ENCODE data around the gene UBR3. TPM values are rescaled to one million over a fixed set of nuclear protein-coding genes. Genes with fewer than 3 reads are reported as not detected.

UBR3 gene
- total RNA-seq, 6 donors from 2014 or later, result 27.8 to 126 (median 44.7) TPM

GRCh38 chr2:170056900-170057299 is 229.6 kb downstream of the UBR3 start:
- no peaks in the 10 kb centered on the region for H3K9me3 ChIP-seq
- peaks cover 3 to 45% (median 7%) of the 10 kb centered on the region in 4 donors for H3K36me3 ChIP-seq
- peaks cover 0 to 4% (median 0%) of the 10 kb centered on the region in 4 donors for H3K4me1 ChIP-seq
- no peak overlapping the region for H3K27ac ChIP-seq
- TF ChIP-seq CTCF (IDR thresholded peaks at IDR 0.05) (no peak), EP300 (IDR thresholded peaks at IDR 0.05) (no peak), POLR2A (IDR thresholded peaks at IDR 0.05) (no peak), POLR2AphosphoS5 (IDR thresholded peaks at IDR 0.05) (no peak)
- no peak for DNase-seq
- ATAC-seq (ENCODE audit: low FRiP score in 2 of 2), result no peak
- WGBS, 2 donors, result 91 to 92% methylated on average over 1 of the region's 1 CpG
- H3K4me3 ChIP-seq, result no peak overlapping the region
- no peaks in the 10 kb centered on the region for H3K27me3 ChIP-seq

GRCh38 chr2:170063456-170064235 is 236.4 kb downstream of the UBR3 start:
- Histone ChIP-seq H3K4me1 (no peaks in the 10 kb centered on the region), H3K27ac (no peak overlapping the region), H3K9me3 (no peaks in the 10 kb centered on the region), H3K27me3 (no peaks in the 10 kb centered on the region), H3K4me3 (no peak overlapping the region), H3K36me3 (peaks cover 3 to 37% (median 10%) of the 10 kb centered on the region in 4 donors)
- 90 to 95% methylated on average over 2 of the region's 2 CpGs for WGBS, 2 donors
- TF ChIP-seq POLR2A (IDR thresholded peaks at IDR 0.05) (no peak), CTCF (IDR thresholded peaks at IDR 0.05) (no peak), POLR2AphosphoS5 (IDR thresholded peaks at IDR 0.05) (no peak), EP300 (IDR thresholded peaks at IDR 0.05) (no peak)
- ATAC-seq (ENCODE audit: low FRiP score in 2 of 2), result no peak
- DNase-seq, result no peak

- TF ChIP-seq EP300 (IDR thresholded peaks at IDR 0.05) (no peak), POLR2AphosphoS5 (IDR thresholded peaks at IDR 0.05) (no peak), POLR2A (IDR thresholded peaks at IDR 0.05) (no peak), CTCF (IDR thresholded peaks at IDR 0.05) (no peak)
- DNase-seq (no peak), ATAC-seq (ENCODE audit: low FRiP score in 2 of 2) (no peak)
- Histone ChIP-seq H3K4me3 (no peak overlapping the region), H3K27me3 (no peaks in the 10 kb centered on the region), H3K27ac (no peak overlapping the region), H3K4me1 (peaks cover 0 to 13% (median 4%) of the 10 kb centered on the region in 4 donors), H3K36me3 (peaks cover 0 to 28% (median 4%) of the 10 kb centered on the region in 4 donors), H3K9me3 (no peaks in the 10 kb centered on the region)
- 97 to 98% methylated on average over 2 of the region's 2 CpGs for WGBS, 2 donors
Measured at GRCh38 chr2:170070778-170071177, 243.5 kb downstream of the UBR3 start.

GRCh38 chr2:170073288-170073687 is 246.0 kb downstream of the UBR3 start:
- no peaks in the 10 kb centered on the region for H3K9me3 ChIP-seq
- peaks cover 0 to 22% (median 0%) of the 10 kb centered on the region in 4 donors for H3K36me3 ChIP-seq
- no peak for TF ChIP-seq POLR2AphosphoS5 (IDR thresholded peaks at IDR 0.05)
- no peak for TF ChIP-seq POLR2A (IDR thresholded peaks at IDR 0.05)
- no peak for TF ChIP-seq EP300 (IDR thresholded peaks at IDR 0.05)
- TF ChIP-seq CTCF (IDR thresholded peaks at IDR 0.05), result no peak
- DNase-seq (no peak), ATAC-seq (ENCODE audit: low FRiP score in 2 of 2) (no peak)
- no peak overlapping the region for H3K4me3 ChIP-seq
- no peaks in the 10 kb centered on the region for H3K27me3 ChIP-seq
- peak overlapping the region in 1 of 4 donors; percentile 42 for H3K27ac ChIP-seq
- H3K4me1 ChIP-seq, result peaks cover 0 to 13% (median 4%) of the 10 kb centered on the region in 4 donors
- 15 to 19% methylated on average over 2 of the region's 2 CpGs for WGBS, 2 donors
